Measurements from ENCODE around the gene HOXC12. TPM values are rescaled to one million over a fixed set of nuclear protein-coding genes. Genes with fewer than 3 reads are reported as not detected.

The HOXC12 gene
- total RNA-seq, 2 donors from 2014 or later = not detected

DNA sequence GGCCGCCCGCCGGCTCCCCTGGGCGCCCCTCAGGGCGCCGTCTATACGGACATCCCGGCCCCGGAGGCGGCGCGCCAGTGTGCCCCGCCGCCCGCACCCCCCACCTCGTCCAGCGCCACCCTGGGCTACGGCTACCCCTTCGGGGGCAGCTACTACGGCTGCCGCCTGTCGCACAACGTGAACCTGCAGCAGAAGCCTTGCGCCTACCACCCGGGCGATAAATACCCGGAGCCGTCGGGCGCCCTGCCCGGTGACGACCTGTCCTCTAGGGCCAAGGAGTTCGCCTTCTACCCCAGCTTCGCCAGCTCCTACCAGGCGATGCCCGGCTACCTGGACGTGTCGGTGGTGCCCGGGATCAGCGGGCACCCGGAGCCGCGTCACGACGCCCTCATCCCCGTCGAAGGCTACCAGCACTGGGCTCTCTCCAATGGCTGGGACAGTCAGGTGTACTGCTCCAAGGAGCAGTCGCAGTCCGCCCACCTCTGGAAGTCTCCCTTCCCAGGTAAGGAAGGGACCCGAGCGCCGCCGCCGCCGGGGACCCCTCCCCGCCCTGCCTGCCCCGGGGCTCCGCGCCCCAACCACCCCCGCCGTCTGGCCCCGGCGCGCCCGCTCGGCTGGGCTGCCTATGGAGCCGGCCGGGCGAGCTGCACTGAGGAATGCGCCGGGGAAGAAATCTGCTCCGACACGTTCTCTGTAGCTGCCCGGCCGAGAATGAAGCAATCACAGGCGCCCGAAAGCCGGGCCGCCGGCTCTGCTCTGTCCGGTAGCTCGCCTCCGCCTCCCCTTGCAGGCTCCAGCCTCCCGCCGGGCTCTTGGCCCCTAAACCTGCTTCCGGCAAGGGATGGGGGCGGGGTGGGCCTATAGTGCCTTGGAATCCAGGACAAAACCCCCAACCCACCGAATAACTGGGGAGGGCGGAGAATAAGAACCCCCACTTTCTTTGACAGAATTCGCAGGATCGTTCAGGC is 15.3 kb upstream of the HOXC12 start:
- H3K27ac ChIP-seq = no peak overlapping the region
- peaks cover 46 to 83% of the 10 kb centered on the region in 2 donors for H3K27me3 ChIP-seq
- H3K4me3 ChIP-seq = peak overlapping the region in 1 of 2 donors; percentile 6
- no peaks in the 10 kb centered on the region for H3K36me3 ChIP-seq
- DNase-seq (ENCODE audit: low spot score) = no peak
- no peaks in the 10 kb centered on the region for H3K9me3 ChIP-seq
- TF ChIP-seq, protein P1, sequence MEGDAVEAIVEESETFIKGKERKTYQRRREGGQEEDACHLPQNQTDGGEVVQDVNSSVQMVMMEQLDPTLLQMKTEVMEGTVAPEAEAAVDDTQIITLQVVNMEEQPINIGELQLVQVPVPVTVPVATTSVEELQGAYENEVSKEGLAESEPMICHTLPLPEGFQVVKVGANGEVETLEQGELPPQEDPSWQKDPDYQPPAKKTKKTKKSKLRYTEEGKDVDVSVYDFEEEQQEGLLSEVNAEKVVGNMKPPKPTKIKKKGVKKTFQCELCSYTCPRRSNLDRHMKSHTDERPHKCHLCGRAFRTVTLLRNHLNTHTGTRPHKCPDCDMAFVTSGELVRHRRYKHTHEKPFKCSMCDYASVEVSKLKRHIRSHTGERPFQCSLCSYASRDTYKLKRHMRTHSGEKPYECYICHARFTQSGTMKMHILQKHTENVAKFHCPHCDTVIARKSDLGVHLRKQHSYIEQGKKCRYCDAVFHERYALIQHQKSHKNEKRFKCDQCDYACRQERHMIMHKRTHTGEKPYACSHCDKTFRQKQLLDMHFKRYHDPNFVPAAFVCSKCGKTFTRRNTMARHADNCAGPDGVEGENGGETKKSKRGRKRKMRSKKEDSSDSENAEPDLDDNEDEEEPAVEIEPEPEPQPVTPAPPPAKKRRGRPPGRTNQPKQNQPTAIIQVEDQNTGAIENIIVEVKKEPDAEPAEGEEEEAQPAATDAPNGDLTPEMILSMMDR (IDR thresholded peaks at IDR 0.05) = no peak
- peaks cover 0 to 27% of the 10 kb centered on the region in 2 donors for H3K4me1 ChIP-seq

DNA sequence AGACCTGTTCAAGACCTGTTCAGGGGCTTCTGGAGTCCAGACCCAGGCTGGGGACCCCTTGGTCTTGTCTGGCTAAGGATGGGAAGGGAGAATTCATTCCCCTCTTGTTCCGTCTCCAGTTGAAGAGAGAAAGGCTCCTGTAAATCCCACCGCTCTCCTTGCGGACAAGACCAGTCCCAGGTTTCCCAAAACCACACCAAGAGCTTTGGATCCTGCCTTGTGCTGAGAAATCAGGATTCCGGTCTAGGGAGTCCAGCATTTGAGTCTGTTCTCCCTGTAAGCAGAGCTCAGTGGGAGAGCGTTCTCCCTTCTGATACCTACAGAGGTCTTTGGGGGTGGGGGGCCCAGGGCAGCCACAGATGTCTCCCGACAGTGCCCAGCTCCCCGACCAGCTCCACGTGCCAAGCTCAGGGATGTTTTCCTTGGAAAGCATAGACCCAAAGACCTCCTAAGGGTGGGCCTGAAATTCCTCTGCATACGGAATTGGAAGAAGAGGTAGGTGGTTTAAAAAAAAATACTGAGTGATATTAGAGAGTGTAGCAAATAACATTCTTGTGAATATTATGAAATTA is 14.2 kb upstream of the HOXC12 start:
- Histone ChIP-seq H3K9me3 (no peaks in the 10 kb centered on the region), H3K4me1 (peaks cover 0 to 22% of the 10 kb centered on the region in 2 donors), H3K4me3 (no peak overlapping the region), H3K36me3 (no peaks in the 10 kb centered on the region), H3K27me3 (peaks cover 40 to 84% of the 10 kb centered on the region in 2 donors), H3K27ac (no peak overlapping the region)
- no peak for DNase-seq (ENCODE audit: low spot score)
- TF ChIP-seq, protein P1 (IDR thresholded peaks at IDR 0.05) = no peak

DNA sequence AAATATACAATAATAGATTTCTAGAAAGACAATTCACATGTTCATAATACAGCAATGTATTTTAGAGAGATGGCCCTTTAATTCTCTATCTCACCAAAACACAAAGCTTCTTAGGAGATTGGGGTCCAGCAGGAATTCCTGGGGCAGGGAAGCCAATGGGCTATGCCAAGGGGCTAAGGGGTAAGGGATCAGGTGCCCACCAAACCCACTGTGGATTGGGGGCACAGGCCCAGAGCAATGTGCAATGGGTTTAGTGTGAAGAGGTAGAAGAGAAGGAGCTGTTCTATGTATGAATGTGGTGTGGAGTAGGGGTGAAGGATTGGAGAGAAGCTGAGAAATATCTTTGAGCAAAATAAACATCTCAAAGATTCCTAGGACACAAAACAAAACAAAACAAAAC is 13.5 kb upstream of the HOXC12 start:
- Histone ChIP-seq H3K27ac (no peak overlapping the region), H3K4me1 (peaks cover 0 to 18% of the 10 kb centered on the region in 2 donors), H3K9me3 (no peaks in the 10 kb centered on the region), H3K27me3 (peaks cover 40 to 77% of the 10 kb centered on the region in 2 donors), H3K36me3 (no peaks in the 10 kb centered on the region), H3K4me3 (no peak overlapping the region)
- TF ChIP-seq, protein P1 (IDR thresholded peaks at IDR 0.05) = no peak
- no peak for DNase-seq (ENCODE audit: low spot score)

DNA sequence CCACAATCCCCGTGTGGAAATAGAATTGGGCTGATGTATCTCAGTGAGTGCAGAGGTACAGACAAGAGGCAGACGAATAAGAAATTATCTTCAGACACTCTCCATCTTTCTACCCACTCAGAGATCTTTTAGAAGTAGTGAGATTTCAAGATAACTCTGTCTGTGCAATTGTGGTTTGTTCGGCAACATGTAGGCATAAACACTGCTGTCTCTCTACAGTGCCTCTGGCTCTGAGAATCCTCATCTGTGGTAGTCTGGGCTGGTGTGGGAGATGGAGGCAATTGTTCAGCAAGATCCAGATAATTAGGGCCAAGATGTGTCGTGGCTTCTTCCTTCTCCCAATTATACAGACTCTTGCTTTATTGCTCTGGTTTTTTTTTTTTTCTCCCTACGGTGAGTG is 13.0 kb upstream of the HOXC12 start:
- DNase-seq (ENCODE audit: low spot score) = no peak
- no peaks in the 10 kb centered on the region for H3K9me3 ChIP-seq
- TF ChIP-seq, protein P1 (IDR thresholded peaks at IDR 0.05) = no peak
- H3K36me3 ChIP-seq = no peaks in the 10 kb centered on the region
- H3K27ac ChIP-seq = no peak overlapping the region
- H3K4me1 ChIP-seq = peaks cover 0 to 18% of the 10 kb centered on the region in 2 donors
- H3K27me3 ChIP-seq = peaks cover 39 to 72% of the 10 kb centered on the region in 2 donors
- no peak overlapping the region for H3K4me3 ChIP-seq

DNA sequence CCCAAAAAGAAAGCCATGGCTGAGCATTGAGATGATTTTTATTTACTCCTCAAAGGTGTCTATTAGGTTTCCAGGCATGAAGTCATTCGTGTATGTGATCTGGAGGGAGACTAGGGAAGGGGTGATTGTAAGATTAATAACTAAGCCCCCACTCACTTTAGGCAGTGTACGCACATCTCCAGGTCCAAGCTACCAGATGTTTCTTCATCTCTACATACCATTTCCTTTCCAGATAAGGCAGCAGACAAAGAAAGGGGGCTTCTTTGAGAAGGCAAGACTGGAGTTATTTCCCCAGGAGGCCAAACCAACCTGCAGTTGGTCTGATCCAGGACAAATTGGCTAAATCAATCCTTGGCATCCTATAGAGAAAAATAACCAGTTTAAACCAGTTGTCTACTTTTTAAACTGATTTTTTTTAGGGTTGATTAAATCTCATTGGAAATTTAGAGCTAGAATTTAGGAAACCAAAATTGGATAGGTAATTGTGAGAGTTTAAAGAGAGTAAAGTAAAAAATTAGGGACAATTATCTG is 12.2 kb upstream of the HOXC12 start:
- H3K4me3 ChIP-seq = no peak overlapping the region
- peaks cover 0 to 18% of the 10 kb centered on the region in 2 donors for H3K4me1 ChIP-seq
- no peaks in the 10 kb centered on the region for H3K36me3 ChIP-seq
- TF ChIP-seq, protein P1 (IDR thresholded peaks at IDR 0.05) = no peak
- no peak for DNase-seq (ENCODE audit: low spot score)
- H3K27me3 ChIP-seq = peaks cover 35 to 64% of the 10 kb centered on the region in 2 donors
- H3K9me3 ChIP-seq = no peaks in the 10 kb centered on the region
- H3K27ac ChIP-seq = no peak overlapping the region
